GM18526 (cell line): ENCODE data around the gene EYS.

Experiments
- POLR2A ChIP-seq: IDR thresholded peaks from 3 replicates; pipeline ENCODE4 v1.6.1; 2011; ENCODE audit not compliant: insufficient read length; ENCODE audit errors: extremely low read depth

EYS gene

GRCh38 chr6:64547594-64548268 lies 1159.3 kb downstream of the EYS start:
- no peak for TF ChIP-seq POLR2A

- TF ChIP-seq POLR2A: no peak
Observed at GRCh38 chr6:64539917-64540316, 1167.1 kb downstream of the EYS start.

- no peak for TF ChIP-seq POLR2A
Observed at GRCh38 chr6:64538722-64539121, 1168.3 kb downstream of the EYS start.

- no peak for TF ChIP-seq POLR2A
Observed at GRCh38 chr6:64527899-64528298, 1179.1 kb downstream of the EYS start.

- TF ChIP-seq POLR2A: no peak
Observed at GRCh38 chr6:64522859-64523258, 1184.2 kb downstream of the EYS start.

- TF ChIP-seq POLR2A: no peak
Observed at GRCh38 chr6:64520050-64520449, 1187.0 kb downstream of the EYS start.

- TF ChIP-seq POLR2A: no peak
Observed at GRCh38 chr6:64516393-64516792, 1190.6 kb downstream of the EYS start.

- TF ChIP-seq POLR2A: no peak
Observed at GRCh38 chr6:64507661-64508060, 1199.4 kb downstream of the EYS start.

GRCh38 chr6:64505312-64505711 lies 1201.7 kb downstream of the EYS start:
- no peak for TF ChIP-seq POLR2A

GRCh38 chr6:64504503-64504902 lies 1202.5 kb downstream of the EYS start:
- no peak for TF ChIP-seq POLR2A

GRCh38 chr6:64502801-64503200 lies 1204.2 kb downstream of the EYS start:
- no peak for TF ChIP-seq POLR2A

GRCh38 chr6:64497634-64498033 lies 1209.4 kb downstream of the EYS start:
- TF ChIP-seq POLR2A: no peak

GRCh38 chr6:64489763-64490162 lies 1217.3 kb downstream of the EYS start:
- no peak for TF ChIP-seq POLR2A

- TF ChIP-seq POLR2A: no peak
Observed at GRCh38 chr6:64486578-64487351, 1220.3 kb downstream of the EYS start.

- no peak for TF ChIP-seq POLR2A
Observed at GRCh38 chr6:64483956-64484499, 1223.0 kb downstream of the EYS start.

- TF ChIP-seq POLR2A: no peak
Observed at GRCh38 chr6:64482631-64483030, 1224.4 kb downstream of the EYS start.
